HEK293T (cell line): Measurements from ENCODE around the gene ADGRD1.

Experiments used
- CTCF ChIA-PET: fragments of 350-600 bp; formaldehyde crosslinking; extraction: SDS; loops from one replicate; lab custom pipeline; 2021; ENCODE audit warnings: antibody characterized with exemption, inconsistent platforms; lab: Yijun Ruan, JAX
- POLR2A ChIA-PET: fragments of 350-600 bp; formaldehyde crosslinking; extraction: SDS; loops from one replicate; lab custom pipeline; 2020; ENCODE audit warnings: antibody characterized with exemption, inconsistent platforms; lab: Yijun Ruan, JAX
- DNase-seq: peaks from one replicate; pipeline ENCODE4 v3.0.0; 2012; ENCODE audit warnings: mixed read lengths; ENCODE audit errors: extremely low spot score
- ARNT ChIP-seq: fragments of 450-650 bp; IDR thresholded peaks from 2 replicates; pipeline ENCODE4 v1.6.1; 2017; ENCODE audit warnings: mild to moderate bottlenecking
- BHLHE40 ChIP-seq: fragments of 450-650 bp; IDR thresholded peaks from 2 replicates; pipeline ENCODE4 v1.6.1; 2016; ENCODE audit warnings: mild to moderate bottlenecking, moderate library complexity, borderline replicate concordance
- CTBP1 ChIP-seq: fragments of 450-650 bp; IDR thresholded peaks from 2 replicates; pipeline ENCODE4 v1.6.1; 2016; ENCODE audit warnings: borderline replicate concordance
- ELF4 ChIP-seq: fragments of 450-650 bp; IDR thresholded peaks from 2 replicates; pipeline ENCODE4 v1.6.1; 2017; ENCODE audit warnings: antibody characterized with exemption
- FOXA1 ChIP-seq: fragments of 450-650 bp; IDR thresholded peaks from 2 replicates; pipeline ENCODE4 v1.6.1; 2016; ENCODE audit warnings: mild to moderate bottlenecking
- FOXK2 ChIP-seq: fragments of 450-650 bp; IDR thresholded peaks from 2 replicates; pipeline ENCODE4 v1.6.1; 2016; ENCODE audit warnings: mild to moderate bottlenecking
- FOXM1 ChIP-seq: fragments of 450-650 bp; IDR thresholded peaks from 2 replicates; pipeline ENCODE4 v1.6.1; 2017; ENCODE audit warnings: mild to moderate bottlenecking, borderline replicate concordance
- HDGF ChIP-seq: fragments of 450-650 bp; IDR thresholded peaks from 2 replicates; pipeline ENCODE4 v1.6.1; 2017; ENCODE audit warnings: antibody characterized with exemption, borderline replicate concordance
- L3MBTL2 ChIP-seq: fragments of 450-650 bp; conservative IDR thresholded peaks from 2 replicates; pipeline ENCODE4 v1.6.1; 2016; ENCODE audit warnings: mild to moderate bottlenecking
- LEF1 ChIP-seq: fragments of 450-650 bp; IDR thresholded peaks from 2 replicates; pipeline ENCODE4 v1.6.1; 2017; ENCODE audit warnings: mild to moderate bottlenecking, borderline replicate concordance
- NFRKB ChIP-seq: fragments of 450-650 bp; IDR thresholded peaks from 2 replicates; pipeline ENCODE4 v1.6.1; 2016; ENCODE audit warnings: mild to moderate bottlenecking, moderate library complexity
- SP1 ChIP-seq: fragments of 450-650 bp; IDR thresholded peaks from 2 replicates; pipeline ENCODE4 v1.6.1; 2017
- SUZ12 ChIP-seq: fragments of 450-650 bp; IDR thresholded peaks from 2 replicates; pipeline ENCODE4 v1.6.1; 2016; ENCODE audit warnings: mild to moderate bottlenecking
- TARDBP ChIP-seq: fragments of 450-650 bp; IDR thresholded peaks from 2 replicates; pipeline ENCODE4 v1.6.1; 2016
- ZNF384 ChIP-seq: fragments of 450-650 bp; IDR thresholded peaks from 2 replicates; pipeline ENCODE4 v1.6.1; 2016
- TF ChIP-seq, protein P1 (sequence below): fragments of 450-650 bp; IDR thresholded peaks from 2 replicates; pipeline ENCODE4 v1.6.1; 2016

Gene ADGRD1

DNA sequence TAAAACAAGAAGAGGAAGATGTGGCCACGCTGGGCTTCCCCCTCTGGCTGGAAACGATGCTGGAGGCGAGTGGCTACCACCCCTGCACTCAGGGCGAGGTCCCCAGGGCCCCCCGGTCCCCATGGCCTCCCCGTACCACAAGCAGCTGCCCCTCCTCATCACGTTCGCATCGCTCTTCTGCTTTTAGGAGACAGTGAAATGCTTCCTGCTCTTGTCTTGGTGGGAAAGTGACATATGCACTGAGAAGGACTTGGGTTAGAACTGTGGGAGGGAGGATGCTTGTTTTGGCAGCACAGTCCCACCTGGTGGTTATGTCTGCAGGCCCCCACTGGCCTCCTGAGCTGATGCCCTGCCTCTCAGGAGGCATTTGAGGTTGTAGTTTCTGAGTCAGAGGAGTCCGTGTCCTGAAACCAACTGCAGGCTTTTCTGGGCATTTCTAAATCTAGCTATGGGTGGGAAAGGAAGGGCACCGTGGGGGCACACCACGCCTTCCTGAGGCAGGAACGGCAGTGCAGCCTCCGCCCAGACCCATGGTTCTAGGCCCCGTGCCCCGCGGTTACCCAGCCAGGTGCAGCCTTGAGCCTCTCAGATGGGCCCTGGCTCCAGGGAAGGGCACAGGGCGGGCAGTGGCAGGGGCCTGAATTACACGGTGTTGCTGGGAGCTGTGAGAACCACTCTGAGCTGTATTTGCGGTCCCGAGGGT lies 139.3 kb downstream of the ADGRD1 start:
- CTCF ChIA-PET = interaction anchor here (0.6 kb wide), 1 partner anchor 13 kb away, joined by 3 read pairs; no protein-coding TSS in a partner anchor
- POLR2A ChIA-PET = interaction anchor here (0.5 kb wide), 1 partner anchor 44 kb away, joined by 3 read pairs; no protein-coding TSS in a partner anchor
- no peak for DNase-seq
- TF ChIP-seq BHLHE40 (no peak), HDGF (no peak), NFRKB (no peak), FOXK2 (no peak), ARNT (no peak), ELF4 (no peak)
- TF ChIP-seq, protein P1, sequence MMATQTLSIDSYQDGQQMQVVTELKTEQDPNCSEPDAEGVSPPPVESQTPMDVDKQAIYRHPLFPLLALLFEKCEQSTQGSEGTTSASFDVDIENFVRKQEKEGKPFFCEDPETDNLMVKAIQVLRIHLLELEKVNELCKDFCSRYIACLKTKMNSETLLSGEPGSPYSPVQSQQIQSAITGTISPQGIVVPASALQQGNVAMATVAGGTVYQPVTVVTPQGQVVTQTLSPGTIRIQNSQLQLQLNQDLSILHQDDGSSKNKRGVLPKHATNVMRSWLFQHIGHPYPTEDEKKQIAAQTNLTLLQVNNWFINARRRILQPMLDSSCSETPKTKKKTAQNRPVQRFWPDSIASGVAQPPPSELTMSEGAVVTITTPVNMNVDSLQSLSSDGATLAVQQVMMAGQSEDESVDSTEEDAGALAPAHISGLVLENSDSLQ = no peak

DNA sequence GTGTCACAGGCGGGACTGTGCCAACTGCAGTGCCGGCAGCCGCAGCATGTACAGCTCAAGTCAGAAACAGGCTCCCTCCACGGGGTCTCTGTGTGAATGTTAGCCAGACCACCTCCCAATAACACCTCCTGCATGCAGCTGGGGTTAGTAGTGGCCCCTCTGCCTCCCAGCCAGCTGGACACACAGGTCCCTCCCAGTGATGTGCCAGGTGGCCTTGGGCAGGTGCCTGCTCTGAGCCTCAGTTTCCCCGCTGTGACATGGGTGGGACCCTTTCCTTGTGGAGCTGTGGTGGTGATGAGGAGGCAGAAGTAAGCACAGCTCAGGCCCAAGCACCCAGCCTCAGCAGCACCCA lies 139.9 kb downstream of the ADGRD1 start:
- no peak for DNase-seq
- TF ChIP-seq NFRKB (no peak), ARNT (no peak), FOXA1 (no peak), CTBP1 (no peak), FOXK2 (no peak), BHLHE40 (no peak), HDGF (no peak), L3MBTL2 (no peak), FOXM1 (no peak), SP1 (no peak), ZNF384 (no peak), SUZ12 (no peak), LEF1 (no peak), TARDBP (no peak), ELF4 (no peak)
- TF ChIP-seq, protein P1 = no peak
- ChIA-PET CTCF (interaction anchor here (0.6 kb wide), 1 partner anchor 14 kb away, joined by 3 read pairs; no protein-coding TSS in a partner anchor), POLR2A (no interaction called here)

DNA sequence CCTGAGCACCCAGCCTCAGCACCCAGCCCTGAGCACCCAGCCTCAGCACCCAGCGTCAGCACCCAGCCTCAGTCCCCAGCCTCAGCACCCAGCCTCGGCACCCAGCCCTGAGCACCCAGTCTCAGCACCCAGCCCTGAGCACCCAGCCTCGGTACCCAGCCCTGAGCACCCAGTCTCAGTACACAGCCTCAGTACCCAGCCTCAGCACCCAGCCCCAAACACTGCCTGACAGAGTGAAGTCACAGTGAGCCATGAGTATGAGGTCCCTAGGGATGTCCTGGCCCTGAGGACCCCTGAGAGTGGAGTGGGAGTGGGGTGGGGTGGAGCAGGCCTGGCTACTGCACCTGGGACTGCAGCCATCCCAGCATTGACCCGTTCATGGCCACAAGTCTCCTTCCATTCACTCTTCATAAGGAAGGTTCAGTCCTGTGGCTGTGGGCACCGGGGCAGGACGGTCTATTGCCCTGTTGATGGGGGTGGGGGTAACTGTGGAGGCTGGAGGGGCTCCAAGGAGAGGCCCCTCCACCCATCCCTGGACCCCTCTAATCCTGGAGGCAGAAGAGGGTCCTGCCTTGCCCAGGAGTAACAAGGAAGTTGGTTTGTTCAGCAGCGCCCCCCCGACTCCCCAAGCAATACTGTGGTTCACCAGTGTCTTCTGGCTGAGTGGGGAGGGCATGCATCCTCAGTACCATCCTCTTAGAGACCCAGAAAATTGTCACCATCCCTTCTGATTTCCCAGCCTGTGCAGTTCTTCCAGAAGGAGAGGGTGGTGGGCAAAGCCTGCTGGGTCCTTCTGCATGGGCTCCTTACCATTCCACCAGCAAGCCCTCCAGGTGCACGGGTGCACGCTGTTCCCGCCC lies 140.5 kb downstream of the ADGRD1 start:
- POLR2A ChIA-PET = no interaction called here
- no peak for TF ChIP-seq FOXA1
- no peak for TF ChIP-seq TARDBP
- no peak for TF ChIP-seq FOXM1
- TF ChIP-seq, protein P1 = no peak
- TF ChIP-seq ARNT = no peak
- no peak for TF ChIP-seq SP1
- no peak for TF ChIP-seq L3MBTL2
- TF ChIP-seq CTBP1 = no peak
- TF ChIP-seq LEF1 = no peak
- TF ChIP-seq ELF4 = no peak
- TF ChIP-seq HDGF = no peak
- no peak for TF ChIP-seq NFRKB
- no peak for TF ChIP-seq ZNF384
- TF ChIP-seq SUZ12 = no peak
- TF ChIP-seq BHLHE40 = no peak
- no peak for TF ChIP-seq FOXK2
- no peak for DNase-seq
- CTCF ChIA-PET = no interaction called here

DNA sequence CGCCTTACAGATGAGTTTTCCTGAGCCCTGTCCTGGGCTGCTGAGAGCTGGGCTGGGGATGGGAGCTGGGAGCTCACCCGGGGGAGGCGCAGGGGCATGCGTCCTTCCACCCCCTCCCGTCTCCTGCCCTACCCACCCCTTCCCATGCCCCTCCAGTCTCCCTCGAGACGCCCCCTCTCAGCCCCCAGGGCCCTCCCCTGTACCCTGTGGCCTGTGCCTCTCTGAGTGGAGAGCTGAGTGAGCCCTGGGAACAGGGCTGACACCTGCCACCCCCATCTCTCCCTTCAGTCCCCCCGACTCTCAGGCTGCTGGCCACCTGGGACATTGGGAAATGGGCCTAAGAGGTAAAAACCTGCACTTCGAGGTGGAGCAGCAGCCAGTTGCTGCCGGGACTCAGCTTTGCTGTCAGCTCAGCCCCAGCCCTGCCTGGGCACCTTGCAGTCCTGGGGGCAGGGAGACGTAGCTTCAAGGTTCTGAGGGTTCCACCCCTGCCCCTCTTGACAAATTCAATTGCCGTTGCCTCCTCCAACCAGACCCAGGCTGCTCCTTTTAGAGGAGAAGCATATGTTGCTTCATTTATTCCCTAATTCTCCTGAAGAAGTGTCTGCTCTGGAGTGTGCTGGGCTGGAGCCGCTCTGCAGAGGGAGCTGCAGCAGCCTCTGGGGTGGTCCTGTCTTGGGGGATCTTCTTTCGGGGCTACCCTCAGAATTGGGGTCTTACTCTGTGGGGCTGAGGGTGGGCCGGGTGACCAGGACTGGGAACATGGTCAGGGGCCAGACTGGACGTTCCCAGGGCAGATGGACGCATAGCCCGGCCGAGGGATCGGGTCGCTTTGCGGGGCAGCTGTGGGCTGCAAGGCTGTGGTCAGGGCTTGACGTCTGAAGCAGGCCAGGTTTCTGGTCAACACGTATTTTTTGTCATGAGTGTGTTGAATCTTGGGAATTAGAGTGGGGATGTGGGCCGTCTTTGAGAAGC lies 141.4 kb downstream of the ADGRD1 start:
- CTCF ChIA-PET = no interaction called here
- POLR2A ChIA-PET = no interaction called here
- TF ChIP-seq, protein P1 = no peak
- no peak for DNase-seq
